ENCODE results near the gene FMNL3.
"Not testable (repeated sequence)": the region's sequence is repeated elsewhere in the genome, so short reads cannot be mapped to it uniquely, and the experiment has no call there.

FMNL3 gene

DNA sequence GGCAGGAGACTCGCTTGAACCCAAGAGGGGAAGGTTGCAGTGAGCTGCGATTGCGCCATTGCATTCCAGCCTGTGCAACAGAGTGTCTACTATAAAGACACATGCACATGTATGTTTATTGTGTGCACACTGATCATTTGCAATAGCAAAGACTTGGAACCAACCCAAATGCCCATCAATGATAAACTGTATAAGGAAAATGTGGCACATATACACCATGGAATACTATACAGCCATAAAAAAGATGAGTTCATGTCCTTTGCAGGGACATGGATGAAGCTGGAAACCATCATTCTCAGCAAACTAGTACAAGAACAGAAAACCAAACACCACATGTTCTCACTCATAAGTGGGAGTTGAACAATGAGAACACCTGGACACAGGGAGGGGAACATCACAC lies 6.7 kb upstream of the FMNL3 start:
- not testable (repeated sequence) for DNase-seq (ENCODE audit: low read depth in 2 of 2)

DNA sequence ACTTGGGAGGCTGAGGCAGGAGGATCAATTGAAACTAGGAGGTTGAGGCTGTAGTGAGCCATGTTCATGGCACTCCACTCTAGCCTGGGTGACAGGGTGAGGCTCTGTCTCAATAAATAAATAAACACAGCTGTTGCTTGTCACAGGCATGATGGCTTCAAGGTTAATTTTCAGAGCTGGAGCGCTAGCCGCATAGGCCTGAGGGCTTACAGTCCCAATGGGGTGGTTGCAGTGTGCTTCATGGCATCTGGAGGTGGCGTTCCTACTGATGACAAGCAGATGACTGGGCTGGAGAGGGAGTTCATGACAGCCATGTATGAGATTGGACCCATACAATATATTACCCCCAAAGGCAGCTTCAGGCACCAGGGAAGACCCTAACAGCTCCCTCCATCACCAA lies 1.6 kb upstream of the FMNL3 start:
- DNase-seq (ENCODE audit: low read depth in 2 of 2): no peak

DNA sequence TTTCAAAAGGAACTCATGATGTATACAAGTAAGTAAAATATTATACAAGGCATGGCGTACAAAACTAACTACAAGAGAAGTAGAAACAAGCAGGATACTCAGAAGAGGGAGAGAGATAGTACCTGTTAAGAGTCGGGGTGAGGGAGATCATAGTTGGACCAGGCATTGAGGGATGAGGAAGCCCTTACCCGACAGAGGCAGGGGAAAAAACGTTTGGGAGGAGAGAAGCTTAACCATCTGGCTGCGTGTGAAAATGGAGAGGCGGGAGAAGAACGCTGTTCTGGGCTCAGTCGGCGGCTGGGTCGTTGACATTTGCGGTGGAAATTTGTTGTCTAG lies 575 bp upstream of the FMNL3 start:
- no peak for DNase-seq (ENCODE audit: low read depth in 2 of 2)

DNA sequence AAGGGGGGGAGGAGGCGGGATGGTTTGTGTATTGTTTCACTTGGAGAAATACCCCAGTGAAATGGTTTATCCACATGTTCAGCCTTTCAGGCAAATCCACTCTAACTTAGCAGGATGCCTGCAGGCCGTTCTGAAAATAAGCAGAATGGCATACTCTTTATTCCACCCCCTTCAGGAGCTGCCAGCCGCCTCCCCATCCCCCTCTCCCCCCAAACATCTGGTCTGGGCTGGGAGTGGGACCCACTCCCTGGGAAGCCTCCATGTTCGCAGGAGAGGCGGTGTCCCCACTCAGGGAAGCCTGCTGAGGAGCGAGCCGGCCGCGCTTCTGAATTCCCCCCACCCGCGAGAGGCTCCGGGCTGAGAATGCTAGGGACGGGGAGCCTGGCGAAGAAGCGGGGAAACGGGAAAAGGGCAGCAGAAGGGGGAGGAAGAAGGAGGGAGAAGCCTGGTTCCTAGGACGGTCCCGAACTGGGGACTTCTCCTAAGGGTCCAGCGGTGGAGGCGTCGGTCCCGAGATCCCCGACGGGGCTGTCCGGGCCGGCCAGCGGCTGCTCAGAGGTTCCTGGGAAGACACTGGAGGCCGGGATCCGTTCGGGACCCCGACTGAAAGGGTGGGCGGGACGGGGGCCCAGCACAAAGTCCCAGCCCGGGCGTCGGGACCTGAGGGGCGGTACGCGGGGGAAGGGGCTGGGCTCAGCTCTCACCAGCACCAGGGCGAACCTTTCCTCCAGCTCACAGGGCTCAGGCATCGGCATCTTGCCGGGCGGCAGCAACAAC lies 666 bp downstream of the FMNL3 start:
- no peak for DNase-seq (ENCODE audit: low read depth in 2 of 2)

DNA sequence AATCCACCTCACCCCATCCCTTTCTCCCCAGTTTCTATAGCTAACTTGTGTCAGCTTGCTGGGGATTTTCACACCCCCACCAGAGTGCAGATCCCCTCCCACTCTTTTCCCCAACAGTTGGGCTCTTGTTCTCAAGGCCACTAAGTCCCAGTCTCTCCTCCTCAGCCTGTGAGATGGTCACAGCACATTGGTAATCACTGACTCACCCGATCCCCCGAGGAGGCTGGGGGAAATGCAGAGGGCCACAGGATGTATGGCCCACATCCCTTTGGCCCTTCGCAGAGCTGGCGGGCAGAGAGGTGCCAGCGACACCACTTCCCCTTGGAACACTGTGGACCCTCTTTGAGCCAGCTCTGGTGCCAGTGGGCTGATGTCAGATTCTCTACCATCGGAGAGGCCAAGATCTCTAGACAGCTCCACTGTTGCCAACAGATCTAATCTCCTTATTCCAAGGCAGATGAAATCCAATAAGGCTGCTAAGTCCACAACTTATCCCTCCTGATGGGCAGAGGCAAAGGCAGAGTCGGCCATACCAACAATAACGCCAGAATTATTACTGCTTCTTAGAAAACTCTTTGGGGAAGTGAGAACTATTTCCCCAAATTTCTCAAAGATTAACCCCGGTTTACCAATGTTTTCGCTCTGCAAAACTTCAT lies 1.6 kb downstream of the FMNL3 start:
- DNase-seq (ENCODE audit: low read depth in 2 of 2): no peak

DNA sequence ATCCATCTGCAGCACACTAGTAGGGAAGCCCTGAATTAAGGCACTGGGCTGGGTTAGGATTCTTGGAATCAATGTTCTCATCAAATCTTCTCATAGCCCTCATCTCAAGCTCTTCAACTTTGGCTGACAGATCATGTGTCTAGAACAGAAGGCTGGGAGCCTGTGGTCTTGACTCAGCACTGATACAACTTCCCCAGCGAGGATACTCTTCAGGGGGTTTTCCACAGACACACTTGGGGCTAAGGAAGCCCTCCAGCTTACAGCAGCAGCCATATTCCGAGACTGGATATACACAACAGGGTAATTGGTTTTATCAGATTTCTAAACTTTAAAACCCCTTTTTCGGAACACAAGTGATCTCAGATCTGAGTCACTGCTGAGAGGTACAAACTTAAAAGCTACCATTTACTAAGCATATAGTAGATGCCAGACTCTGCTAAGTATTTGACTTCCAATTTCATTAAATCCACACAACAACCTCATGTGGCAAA lies 3.5 kb downstream of the FMNL3 start:
- DNase-seq (ENCODE audit: low read depth in 2 of 2): no peak

DNA sequence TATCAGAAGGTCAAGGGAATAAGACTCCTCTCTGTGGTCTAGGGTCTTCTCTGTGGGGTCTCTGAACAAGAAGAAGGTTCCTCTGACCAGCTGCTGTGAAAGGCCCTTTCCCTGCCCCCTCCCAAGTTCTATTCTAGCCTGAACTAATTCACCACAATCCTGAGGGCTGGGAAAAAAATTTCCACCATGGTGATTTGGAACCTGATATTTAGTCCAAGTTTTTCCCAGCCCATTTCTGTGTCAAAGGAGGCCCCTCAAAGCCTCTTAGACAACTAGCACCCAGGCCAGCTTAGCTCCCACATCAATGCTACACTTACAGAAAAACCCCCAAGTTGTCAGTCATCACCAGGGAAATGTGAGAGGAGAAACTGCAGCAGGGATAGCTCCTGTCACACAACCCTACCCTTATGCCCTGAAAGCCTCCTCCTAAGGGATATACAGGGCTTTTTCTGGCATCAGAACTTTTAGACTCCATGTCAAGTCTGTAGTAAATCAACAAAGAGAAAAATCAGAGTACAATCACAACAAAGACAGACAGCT lies 4.5 kb downstream of the FMNL3 start:
- no peak for DNase-seq (ENCODE audit: low read depth in 2 of 2)

DNA sequence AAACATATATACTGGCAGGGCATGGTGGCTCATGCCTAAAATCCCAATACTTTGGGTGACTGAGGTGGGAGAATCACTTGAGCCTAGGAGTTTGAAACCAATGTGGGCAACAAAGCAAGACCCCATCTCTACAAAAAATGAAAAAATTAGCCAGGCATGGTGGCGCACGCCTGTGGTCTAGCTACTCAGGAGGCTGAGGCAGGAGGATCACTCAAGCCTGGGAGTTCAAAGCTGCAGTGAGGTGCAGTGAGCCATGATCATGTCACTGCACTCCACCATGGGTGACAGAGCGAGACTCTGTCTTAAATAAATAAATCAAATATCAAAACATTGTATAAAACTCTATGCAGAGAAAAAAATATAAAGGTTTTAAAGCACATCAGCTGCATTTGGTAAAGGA lies 5.2 kb downstream of the FMNL3 start:
- no peak for DNase-seq (ENCODE audit: low read depth in 2 of 2)

DNA sequence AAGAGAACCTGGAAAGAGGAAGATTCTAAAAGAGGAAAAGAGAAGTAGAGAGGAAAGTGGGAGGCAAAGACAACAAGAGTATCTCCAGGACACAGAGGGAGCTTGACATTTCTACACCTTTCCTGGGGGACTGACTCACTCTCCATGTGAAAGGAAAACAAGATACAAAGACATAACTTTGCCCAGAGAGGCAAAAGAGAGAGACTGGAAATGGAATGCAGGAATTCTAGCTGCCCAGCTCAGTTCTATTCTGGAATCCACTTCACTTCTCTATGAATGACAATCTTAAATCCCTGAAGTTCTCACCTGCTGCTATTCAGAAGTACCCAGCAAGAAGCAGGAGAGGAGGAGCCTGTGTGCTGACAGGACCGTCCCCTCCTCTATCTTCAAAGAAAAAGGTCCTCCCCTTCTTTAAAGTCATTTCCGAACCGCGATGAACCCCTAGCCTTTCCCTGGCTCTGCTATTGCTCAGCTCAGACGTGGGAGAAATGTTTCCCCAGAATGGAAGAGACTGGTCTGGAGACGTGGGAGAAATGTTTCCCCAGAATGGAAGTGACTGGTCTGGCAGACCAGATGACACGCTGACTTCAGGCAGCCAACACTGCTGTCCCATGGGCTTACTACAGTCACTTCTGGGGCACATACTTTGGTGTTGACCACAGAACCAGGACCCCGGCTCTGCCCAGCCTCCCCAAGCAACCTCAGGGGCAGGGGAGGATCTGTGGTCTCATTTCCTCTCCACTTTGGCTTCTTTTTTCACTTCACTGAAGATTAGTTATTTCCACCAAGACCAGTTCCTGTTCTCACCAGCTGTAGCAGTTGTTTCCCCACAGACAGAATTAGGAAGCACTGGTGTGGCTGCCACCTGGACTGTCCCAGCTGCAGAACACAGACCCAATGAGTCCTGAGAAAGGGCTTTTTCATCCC lies 8.3 kb downstream of the FMNL3 start:
- no peak for DNase-seq (ENCODE audit: low read depth in 2 of 2)

DNA sequence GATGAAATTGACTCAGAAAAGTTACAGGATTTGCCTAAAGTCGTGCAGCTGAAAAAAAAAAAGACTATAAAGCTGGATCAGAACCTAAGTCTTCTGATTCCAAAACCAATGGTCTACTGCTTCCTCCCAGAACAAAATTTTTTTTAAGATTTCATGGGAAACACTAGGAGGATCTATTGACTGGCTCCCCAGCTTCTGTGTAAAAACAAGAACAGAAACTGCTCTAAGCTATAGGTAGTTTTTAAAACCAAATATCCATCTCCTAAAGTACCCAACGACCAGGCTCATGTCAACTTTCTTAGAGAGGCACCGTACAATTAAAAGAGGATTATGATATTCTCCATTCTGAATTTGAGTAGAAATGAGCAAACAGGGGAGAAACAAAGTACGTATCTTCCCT lies 9.4 kb downstream of the FMNL3 start:
- DNase-seq (ENCODE audit: low read depth in 2 of 2): no peak

DNA sequence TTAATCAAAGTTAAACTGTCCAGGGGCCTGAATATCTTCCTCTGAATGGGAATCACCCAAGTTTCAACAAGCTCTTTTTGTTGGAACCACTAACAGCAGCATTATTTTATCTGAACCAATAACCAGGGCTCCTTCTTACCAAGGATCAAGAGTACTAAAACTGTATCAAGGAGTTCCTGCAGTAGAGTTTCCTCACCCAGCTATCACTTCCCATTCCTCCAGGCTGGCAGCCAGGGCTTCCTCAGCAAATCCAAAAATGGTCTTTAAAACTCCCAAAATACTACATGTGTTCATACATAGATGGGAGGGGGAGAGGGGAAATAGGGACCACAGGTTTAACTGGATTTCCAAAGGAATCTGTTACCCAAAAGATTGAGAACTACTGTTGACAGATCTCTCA lies 10.5 kb downstream of the FMNL3 start:
- DNase-seq (ENCODE audit: low read depth in 2 of 2): no peak

DNA sequence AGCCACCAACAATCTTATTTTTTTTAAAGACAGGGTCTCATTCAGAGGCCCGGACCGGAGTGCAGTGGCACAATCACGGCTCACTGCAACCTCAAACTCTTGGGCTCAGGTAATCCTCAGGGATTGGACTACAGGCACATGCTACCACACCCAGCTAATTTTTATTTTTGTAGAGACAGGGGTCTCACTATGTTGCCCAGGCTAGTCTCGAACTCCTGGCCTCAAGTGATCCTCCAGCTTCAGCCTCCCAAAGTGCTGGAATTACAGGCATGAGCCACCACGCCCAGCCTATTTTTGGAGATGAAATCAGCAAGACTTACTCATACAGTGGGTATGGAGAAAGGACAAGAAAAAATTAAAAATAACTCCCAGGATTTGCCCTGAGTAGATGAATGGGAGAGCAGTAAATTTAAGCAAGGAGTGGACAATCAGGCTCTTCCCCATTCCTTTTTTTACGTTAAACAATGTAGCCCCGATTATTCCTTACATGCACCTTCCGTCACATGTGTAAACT lies 13.2 kb downstream of the FMNL3 start:
- no peak for DNase-seq (ENCODE audit: low read depth in 2 of 2)

DNA sequence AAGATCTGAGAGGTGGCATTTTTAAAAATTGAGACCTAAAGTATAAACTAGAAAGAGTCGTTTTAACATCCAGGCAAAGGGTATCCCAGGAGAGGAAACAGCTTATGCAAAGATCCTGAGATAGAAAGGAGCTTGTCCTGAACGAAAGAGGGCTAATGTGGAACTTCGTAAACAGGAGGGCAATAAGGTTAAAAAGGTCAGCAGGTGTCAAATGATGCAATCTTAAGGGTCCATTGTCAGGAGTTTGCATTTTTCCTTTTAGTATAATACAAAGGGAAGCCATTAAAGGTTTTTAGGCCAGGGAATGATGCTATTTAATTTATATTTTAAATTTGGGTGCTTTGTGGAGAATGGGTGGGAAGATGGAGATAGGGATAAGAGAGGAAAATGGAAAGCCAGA lies 14.4 kb downstream of the FMNL3 start:
- DNase-seq (ENCODE audit: low read depth in 2 of 2): no peak

DNA sequence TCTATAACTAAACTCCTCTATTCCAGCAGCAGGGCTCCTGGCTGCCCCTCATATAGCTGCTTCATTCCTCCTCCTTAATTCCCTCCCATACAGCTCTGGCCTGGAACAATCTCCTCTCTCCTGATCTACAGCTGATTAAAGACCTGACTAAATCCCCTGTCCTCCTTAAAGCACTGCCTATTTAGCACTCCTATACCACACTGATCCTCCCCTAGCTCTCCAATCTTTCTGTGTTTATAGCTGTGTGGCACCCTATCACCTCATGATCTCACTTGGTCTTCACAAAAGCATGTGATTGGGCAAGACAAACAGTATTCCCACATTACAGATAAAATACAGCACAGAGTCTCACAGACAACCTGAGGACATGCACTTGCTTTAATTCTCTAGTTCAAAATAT lies 17.4 kb downstream of the FMNL3 start:
- no peak for DNase-seq (ENCODE audit: low read depth in 2 of 2)

DNA sequence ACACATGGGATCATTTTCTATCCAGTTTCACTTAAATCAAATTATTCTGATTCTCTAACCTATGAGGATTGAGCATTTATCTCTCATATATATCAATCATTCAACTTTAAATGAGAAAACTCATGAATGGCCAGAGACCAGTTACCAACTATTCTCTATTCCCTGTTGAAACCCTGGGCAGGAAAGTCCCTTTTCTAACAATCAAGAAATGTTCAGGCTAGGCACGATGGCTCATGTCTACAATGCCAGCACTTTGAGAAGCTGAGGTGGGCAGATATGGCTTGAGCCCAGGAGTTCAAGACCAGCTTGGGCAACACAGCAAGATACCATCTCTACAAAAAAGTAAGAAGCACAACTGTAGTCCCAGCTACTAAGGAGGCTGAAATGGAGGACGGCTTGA lies 18.0 kb downstream of the FMNL3 start:
- no peak for DNase-seq (ENCODE audit: low read depth in 2 of 2)

DNA sequence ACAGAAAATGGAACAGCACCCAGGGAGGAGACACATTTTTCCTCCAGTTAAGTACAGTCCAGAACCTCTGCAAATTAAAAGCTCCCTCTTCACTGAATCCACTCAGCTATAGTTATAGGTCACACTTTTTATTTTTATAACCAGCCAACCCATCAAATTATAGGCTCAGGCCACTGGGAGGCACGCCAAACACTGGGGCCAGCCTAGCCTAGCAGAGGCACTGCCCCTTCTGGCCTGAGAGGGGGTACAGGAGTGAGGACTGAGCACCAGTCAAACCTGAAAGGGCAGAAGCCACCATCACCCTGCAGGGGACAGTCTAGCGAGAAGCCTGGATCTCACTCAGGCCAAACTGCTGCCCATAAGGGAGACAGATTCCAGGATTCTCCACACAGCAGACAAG lies 19.3 kb downstream of the FMNL3 start:
- no peak for DNase-seq (ENCODE audit: low read depth in 2 of 2)

DNA sequence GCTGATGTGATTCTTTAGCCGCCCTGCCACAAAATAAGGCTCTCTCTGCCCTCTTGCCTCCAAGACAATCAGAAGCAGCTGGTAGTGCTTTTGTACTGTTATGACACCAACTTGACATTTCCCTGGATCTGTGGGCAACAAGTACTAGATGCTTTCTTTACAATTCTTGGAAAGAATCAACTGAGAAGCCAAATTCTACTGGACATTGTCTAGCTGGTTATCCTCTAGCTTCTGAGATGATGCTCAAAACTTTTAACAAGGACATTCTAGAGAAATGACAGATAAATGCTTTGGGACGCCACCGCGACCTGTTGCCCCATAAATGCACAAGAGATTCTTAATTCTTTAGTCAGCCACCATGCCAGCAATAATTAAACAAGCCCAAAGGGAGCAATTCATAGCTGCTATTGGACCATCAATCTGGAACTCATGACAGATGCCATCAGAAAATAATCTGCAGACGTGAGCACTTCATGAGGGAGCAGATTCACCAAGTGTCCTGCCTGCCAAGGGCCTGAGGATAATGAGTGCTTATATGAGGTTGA lies 22.8 kb downstream of the FMNL3 start:
- DNase-seq (ENCODE audit: low read depth in 2 of 2): no peak

DNA sequence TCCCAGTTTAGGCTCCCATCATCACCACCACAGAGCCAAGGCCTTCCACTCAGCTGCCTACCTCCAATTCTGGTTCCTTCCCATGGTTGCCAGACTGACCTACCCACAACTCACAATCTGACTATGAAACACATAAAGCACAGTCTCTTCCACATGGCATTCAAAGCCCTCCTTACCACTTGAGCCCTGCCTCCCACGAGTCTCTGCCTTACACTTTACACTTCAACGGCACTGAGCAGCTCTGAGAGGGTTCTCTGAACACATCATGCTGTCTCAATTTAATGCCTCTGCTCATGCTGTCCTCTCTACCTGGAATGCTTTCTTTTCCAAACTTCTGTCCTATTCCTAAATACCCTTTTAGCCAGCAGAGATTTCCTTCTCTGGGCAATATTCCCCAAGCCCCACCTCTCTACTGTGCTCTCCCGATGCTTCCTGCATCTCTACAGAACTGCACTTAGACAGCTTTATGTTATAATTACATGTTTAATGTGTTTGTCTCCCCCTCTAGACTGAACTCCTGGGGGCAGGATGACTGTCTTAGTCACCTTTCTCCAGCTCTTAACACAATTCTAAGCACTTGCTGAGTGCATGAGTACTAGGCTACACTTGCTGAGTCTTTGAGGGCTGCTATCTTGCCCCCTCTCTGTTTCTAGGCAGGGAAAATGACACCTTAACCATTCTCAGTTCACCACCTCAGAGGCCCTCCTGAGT lies 23.5 kb downstream of the FMNL3 start:
- DNase-seq (ENCODE audit: low read depth in 2 of 2): no peak

DNA sequence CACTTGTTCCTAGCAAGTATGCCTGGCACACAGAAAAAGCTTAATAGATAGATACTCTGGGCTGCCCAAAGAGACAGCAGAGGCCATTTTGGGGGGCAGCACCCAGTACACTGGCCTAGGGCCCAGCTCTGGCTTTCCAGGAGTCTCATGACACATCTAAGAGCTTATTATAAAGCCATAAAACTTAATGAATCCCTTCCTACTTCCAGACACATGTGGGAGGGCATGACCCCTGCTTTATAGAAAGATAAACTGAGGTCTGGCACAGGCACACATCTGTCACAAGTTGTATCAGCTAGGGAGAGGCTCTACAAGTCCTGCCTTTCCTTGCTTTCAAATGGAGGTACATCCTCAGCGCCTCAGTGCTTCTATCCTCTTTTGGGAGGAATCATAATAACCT lies 27.1 kb downstream of the FMNL3 start:
- DNase-seq (ENCODE audit: low read depth in 2 of 2): no peak

DNA sequence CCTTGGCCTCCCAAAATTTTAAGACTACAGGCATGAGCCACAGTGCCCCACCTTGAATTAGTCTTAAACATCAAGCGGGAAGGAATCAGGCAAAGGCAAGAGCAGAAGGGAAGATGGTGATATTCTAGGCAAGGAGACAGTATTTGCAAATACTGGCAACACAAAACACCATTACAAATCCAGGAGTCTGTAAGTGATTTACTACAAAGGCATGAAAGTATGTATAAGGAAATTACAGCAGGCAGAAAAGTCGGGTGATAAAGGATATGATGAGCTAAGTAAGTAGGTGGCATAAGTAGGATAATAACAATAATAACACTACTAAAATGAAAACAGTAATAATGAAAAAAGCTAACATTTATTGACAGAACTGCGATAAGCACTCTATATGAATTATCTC lies 28.5 kb downstream of the FMNL3 start:
- DNase-seq (ENCODE audit: low read depth in 2 of 2): no peak

DNA sequence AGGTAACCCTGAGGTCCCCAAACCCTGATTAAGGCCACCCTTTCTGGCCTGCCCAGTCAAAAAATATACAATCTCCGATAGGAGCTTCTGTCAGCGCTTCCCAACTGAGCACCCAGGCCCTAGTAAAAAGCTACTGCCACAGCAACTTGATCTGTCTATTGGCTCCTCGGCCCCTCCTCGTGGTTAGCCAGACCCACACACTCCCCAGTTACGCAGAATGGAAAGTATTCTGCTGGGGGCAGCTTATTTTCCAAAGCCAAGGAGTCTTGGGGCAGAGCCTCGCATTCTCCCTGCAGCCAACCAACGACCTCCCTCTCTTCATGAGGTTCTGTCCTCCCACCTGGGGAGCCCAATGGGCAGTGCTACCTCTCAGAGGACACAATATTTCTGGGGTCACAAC lies 32.1 kb downstream of the FMNL3 start:
- DNase-seq (ENCODE audit: low read depth in 2 of 2): no peak
